OCI-LY1 (cell line): ENCODE data around the gene USP15.

Experiments
- EZH2 ChIP-seq: fragments of 200-600 bp; sonication (generic), shearing (Covaris generic); IDR thresholded peaks from 2 replicates; pipeline ENCODE4 v1.8.0; 2017; ENCODE audit warnings: borderline replicate concordance, mixed run types, mild to moderate bottlenecking, antibody characterized with exemption, low read length, moderate library complexity, mixed read lengths
- TF ChIP-seq, protein P1 (sequence below): fragments of 200-600 bp; sonication (generic), shearing (Covaris generic); IDR thresholded peaks from 2 replicates; pipeline ENCODE4 v1.5.1; 2017; ENCODE audit warnings: mild to moderate bottlenecking, antibody characterized with exemption, low read length, moderate library complexity, mixed read lengths

DNA sequence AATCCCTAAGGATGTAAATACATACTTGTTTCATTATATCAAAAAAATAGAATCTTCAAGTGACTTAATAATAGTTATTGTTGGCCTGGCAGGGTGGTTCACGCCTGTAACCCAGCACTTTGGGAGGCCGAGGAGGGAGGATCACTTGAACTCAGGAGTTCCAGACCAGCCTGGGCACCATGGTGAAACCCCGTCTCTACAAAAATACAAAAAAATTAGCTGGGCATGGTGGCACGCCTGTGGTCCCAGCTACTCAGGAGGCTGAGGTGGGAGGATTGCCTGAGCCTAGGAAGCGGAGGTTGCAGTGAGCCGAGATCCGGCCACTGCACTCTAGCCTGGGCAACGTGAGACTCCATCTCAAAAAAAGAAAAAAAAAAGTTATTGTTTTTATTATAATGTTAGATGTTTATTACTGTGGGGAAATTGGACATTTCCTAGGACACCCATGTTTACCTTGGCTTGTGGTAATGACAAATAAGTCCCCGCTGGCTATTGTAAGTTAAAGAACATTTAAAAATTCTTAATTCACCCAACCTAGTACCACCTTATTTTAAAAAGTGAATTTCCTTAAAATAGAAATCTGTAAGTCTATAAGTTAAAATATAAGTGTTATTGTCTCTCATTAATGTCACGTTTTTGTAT lies 1.8 kb downstream of the USP15 start:
- TF ChIP-seq, protein P1, sequence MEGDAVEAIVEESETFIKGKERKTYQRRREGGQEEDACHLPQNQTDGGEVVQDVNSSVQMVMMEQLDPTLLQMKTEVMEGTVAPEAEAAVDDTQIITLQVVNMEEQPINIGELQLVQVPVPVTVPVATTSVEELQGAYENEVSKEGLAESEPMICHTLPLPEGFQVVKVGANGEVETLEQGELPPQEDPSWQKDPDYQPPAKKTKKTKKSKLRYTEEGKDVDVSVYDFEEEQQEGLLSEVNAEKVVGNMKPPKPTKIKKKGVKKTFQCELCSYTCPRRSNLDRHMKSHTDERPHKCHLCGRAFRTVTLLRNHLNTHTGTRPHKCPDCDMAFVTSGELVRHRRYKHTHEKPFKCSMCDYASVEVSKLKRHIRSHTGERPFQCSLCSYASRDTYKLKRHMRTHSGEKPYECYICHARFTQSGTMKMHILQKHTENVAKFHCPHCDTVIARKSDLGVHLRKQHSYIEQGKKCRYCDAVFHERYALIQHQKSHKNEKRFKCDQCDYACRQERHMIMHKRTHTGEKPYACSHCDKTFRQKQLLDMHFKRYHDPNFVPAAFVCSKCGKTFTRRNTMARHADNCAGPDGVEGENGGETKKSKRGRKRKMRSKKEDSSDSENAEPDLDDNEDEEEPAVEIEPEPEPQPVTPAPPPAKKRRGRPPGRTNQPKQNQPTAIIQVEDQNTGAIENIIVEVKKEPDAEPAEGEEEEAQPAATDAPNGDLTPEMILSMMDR, result no peak
- no peak for TF ChIP-seq EZH2
